Measurements from ENCODE around the gene NHSL2.

NHSL2 gene

DNA sequence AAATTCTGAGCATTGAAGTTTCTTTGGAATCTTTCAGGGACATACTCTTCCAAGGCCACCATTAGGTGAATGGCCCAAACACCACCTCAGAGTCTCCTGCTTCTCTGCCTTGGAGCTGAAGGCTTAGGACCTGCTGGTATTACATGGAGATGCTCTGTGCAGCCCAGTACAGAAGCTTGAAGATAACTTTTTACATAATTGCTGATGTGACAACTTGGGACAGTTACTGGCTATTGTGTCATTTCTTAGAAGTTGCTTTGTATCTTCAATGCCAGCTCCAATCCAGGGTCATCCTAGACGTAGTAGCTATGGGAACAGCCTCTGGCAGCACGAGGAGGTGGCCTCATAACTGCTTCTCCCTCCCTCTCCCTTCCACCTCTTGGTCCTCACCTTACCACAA is 160.6 kb downstream of the NHSL2 start:
- DNase-seq (ENCODE audit: low spot score): no peak

DNA sequence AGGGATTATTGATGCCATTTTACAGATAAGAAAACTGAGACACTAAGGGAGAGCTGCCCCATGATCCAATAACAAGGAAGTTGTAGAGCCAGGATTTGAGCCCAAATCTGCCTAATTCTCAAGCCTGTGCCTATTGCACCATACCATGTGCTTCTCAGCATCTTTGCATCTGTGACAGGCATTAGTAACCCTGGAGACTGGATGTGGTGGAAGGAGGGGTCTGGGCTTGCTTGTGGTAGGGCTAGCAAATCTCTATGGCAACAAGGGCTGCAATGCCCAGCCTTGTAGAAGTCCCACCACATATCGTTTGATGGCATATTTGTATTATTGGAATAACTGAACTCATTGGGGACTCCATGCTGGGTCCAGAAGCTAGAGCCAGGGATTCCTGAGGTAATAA is 163.0 kb downstream of the NHSL2 start:
- DNase-seq (ENCODE audit: low spot score): no peak

DNA sequence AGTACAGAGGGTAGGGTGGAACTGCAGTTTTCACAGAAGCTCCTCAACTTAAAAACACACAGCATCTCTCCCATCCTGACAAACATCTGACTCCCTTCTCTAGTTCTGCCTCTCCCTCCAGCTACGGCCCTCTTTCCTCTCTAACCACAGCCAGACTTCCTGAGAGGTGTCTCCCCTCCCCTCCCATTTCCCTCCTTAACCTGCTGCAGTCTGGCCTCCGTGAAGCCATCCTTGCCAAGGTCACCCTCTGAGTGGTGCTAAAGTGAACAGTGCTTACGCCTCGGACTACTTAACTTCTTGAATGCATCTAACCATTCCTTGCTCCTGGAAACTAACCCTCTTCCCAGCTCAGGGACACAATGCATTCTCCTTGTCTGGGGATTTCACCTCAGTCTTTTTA is 167.8 kb downstream of the NHSL2 start:
- DNase-seq (ENCODE audit: low spot score): no peak

DNA sequence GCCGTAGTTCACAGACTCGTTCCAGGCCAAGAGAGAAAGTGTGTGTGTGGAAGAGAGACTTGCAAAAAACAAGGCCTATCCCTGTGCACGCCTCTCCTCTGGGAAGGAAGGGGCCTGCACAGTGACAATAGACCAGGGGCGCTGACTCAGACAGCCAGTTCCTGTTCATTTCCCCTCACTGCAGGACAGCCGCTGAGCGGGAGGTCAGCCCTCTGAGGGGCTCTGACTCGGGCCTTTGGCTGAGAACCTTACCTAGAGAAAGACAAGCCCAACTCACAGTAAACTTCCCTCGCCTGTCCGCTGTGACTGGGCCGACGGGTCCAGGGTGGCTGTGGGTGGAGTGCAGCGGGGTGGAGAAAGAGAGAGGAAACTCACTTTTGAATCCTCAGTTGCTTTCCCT is 169.0 kb downstream of the NHSL2 start:
- DNase-seq (ENCODE audit: low spot score): no peak

DNA sequence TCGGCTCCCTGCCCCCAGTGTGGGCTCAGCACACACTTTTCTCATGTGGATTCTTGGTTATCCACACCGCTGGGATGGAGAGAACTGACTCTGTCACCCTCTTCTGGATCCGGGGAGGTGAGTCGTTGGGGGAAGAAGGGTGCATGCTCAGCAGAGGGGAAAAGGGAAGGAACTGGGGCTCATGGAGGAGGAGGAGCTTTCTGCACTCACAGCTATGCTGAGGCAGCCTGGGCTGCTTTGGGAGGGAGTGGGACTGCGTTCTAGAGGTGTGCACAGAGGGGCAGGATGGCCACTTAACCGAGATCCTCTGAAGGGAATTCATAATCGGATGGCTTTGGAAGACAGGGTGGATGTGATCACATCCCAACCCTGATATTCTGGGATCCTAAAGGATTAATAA is 169.5 kb downstream of the NHSL2 start:
- DNase-seq (ENCODE audit: low spot score): no peak

DNA sequence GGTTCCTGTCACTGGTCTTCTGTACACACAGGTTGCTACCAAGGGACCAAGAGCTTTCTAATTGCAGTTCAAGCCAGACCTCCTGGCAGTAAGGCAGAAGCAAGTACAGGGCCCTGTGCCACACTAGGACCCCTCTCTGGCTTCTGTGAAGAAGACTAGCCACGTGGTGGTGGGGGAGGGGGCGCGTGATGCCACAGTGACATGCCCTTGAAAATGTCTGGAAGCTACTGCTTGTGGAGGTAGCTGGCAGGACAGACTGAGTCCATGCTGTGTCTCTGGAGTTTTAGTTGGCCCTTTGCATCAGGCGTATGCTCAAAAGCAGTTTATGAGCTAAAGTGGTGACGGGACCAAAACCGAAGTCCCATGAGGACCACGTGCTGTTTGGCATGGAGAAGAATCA is 170.2 kb downstream of the NHSL2 start:
- DNase-seq (ENCODE audit: low spot score): no peak

DNA sequence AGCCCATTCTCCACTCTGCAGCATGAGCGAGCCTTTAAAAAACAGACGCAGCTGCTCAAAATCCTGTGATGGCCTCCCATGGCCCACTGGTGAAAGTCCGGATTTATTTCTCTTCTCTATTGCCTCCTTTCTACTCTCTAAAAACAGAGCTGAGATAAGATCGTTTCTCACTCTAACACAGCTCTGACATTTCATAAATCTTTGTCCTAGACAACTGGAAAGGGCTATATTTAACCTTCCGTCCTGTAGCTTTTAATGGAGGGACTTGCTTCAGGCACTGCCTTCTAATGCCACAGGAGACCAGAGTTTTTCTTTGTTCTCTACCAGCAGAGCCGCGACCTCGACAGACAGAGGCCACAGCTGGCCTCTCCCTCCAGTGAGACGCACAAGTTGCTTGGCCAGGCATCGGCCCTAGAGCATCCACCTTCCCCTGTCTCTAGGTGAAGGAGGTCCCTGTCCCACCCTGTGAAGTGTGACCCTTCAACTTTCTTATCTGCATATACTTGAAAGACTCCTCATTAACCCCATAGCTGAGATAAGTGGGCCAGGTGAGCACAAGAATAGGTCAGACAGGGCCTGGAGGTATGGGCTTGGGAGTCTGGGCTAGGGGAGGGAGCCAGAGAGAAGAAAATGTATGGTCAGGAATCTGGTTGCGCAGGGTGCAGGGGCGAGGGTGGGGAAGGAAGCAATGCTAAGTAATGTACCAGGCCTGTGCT is 171.1 kb downstream of the NHSL2 start:
- DNase-seq (ENCODE audit: low spot score): no peak

DNA sequence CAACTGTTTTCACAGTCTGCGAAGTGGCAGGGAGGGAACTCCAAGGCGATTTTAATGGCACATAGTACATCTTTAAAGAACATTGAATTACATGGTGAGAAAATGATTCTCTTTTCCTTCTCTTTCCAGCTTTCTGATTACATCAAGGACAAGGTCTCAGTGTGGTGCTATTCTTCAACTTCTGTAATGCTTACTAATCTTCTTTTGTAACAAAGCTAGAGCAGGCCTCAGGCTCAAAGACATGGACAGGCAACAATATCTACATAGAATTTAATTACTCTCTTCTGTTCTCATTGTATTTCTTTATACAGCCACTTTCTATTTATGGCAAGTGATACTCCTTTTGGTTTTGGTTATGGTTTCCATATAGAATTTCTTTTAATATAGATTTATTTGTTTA is 172.6 kb downstream of the NHSL2 start:
- DNase-seq (ENCODE audit: low spot score): no peak

DNA sequence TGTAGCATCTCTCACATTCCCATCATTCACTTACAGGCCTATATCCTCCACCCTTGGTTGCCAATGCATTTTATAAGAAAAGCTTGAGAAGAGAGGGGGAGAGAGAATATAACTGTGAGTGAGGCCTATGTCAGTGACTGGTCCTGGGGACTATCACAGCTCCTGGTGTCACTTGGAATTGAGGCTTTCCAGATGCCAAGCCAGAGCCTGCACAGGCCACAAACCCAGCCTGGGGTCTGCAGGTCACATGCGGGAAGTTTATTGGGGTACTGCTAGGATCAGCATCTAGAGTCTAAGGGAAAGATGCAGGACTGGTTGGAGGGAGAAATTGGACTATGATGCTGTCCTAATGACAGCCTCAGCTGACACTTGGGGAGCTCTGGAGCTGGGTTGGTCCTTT is 173.5 kb downstream of the NHSL2 start:
- no peak for DNase-seq (ENCODE audit: low spot score)

DNA sequence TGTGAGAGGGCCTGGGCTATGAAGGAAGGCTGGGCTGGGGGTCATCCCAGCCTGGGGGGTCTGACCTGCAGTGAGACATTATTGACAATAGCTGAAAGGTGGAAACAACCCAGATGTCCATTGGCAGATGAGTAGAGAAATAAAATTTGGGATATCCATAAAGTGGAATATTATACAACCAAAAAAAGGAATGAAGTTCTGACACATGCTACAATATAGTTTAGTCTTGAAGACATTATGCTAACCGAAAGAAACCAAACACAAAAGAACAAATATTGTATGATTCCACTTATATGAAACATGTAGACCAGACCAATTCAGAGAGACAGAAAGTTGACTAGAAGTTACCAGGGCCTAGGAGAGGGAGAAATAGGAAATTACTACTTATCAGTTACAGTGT is 176.3 kb downstream of the NHSL2 start:
- no peak for DNase-seq (ENCODE audit: low spot score)

DNA sequence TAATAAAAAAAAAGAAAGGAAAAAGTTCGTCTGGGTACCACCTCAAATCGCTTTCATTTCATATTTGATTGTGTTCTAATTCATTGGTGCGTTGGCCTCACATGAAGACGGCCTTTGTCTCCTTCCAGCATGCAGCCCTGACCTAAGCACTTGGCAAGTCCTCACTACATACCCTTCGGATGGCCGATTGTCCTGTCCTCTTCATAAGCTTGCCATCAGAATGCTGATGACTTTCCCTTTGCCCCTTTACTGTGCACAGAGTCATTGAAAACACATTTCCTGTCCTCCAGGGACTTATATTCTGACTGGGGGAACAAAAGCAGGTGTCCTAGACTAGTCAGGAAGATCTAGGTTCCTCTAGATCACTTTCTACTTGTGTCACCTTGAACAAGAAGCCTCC is 178.1 kb downstream of the NHSL2 start:
- no peak for DNase-seq (ENCODE audit: low spot score)

DNA sequence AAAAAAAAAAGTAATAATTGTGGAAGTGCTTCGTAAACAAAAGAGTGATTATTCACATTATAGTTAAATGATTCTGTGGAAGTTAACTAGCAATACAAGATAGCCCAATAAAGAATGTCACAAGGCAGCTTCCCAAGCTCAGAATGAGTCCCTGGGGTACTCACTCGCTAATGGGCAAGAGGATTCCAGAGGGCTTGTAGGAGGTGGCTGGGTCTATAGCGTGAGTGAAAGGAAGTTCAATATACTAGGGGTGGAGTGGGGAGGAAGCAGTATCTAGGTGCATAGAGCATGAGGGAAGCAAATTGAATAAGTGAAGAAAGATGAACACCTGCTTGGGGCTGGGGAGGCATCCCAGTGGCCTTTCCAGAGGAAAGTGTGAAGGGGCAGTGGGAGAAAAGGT is 178.6 kb downstream of the NHSL2 start:
- DNase-seq (ENCODE audit: low spot score): no peak

DNA sequence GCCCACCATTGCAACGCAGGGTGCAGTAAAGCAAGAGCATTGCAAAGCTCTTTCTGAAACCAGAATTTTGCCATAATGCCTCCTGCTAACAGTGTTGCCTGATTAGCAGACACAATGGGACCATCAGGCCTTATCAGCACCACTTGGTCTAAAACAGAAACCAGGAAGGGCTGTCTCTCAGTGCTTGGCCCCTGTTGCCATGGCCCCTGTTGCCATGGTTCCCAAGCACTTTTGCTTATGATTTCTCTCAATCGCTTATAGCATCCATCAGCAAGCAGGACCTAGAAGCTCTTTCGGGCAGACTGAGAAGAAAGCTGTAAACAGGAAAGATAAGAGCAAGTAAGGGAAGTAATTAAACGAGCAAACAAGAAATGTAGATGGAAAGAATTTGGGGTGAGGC is 184.2 kb downstream of the NHSL2 start:
- peak; percentile 35 for DNase-seq (ENCODE audit: low spot score)

DNA sequence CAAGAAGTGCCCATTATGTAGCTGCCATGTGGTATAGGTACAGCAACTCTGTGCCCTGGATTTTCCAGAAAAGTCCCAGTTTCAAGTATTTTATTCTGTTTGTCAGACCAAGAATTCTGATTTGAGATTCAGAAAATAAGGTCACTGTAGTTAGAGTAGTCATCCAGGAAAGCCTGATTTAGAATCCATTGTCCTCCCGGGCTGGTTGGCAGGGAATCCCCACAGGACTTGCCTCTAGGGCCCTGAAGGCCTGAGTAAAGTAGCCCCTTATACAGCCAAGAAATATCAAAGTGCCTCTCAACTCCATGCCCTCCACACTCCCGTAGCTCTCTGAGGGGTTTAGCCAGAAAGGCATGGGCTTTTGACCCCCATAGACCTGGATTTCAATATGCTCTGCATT is 184.7 kb downstream of the NHSL2 start:
- DNase-seq (ENCODE audit: low spot score): no peak

DNA sequence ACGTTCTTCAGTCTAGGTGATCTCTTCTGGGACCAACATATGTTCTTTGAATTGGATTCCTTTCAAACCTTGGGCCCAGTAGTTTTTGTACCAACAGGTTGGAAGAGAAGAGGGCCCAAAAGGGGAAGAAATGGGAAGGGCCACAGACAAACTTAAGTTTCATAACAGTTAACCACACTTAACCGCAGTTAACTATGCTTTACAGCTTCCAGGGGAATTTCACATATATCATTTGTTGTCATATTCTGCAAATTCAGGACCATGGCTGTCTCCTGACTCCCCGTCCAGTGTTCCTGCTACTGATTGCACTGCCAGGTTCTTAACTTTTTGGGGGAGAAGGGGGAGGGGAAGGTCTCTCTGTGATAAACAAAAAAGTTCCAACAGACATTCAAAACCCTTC is 186.5 kb downstream of the NHSL2 start:
- DNase-seq (ENCODE audit: low spot score): no peak

DNA sequence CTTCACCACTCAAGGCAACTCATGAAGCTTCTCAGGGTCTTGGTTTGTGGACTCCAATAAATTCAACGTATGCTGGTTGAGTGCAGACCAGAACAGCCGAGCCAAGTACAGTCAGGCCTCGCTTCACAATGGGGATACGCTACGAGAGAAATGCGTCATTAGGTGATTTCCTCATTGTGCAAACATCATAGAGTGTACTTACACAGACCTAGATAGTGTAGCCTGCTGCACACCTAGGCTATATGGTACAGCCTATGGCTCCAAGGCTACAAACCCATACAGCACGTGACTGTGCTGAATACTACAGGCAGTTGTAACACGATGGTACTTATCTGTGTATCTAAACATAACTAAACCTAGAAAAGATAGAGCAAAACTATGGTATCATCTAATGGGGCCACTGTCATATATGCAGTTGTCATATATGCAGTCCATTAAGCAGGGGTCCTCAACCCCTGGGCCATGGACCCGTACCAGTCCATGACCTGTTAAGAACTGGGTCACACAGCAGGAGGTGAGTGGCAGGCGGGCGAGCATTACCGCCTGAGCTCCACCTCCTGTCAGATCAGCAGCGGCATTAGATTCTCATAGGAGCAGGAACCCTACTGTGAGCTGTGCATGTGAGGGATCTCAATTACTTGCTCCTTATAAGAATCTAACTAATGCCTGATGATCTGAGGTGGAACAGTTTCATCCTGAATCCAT is 189.6 kb downstream of the NHSL2 start:
- DNase-seq (ENCODE audit: low spot score): no peak

DNA sequence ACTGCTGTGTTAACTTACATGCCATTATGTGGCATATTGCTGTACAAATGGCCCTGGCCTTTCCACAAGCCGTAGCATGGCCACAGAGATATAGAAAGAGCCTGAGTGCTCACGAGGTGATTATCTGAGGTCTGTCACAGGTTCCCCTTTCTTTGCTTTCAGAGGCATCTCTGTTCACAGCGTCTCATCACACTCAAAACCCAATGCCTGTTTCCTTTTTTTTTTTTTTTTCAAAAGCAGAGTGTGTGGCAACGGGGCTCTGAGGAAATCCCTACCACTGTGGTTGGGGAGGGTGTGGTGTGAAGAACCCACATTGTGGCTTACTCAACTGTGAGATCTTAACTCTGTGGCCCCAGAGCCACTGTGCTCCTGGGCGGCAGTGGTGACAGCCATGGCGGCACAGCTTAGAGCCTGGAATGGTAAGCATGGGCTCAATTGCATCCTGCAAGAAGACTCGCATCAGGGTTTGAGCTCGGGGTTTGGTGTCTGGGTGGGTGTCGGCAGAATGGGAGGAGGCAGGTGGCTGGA is 190.2 kb downstream of the NHSL2 start:
- DNase-seq (ENCODE audit: low spot score): no peak

DNA sequence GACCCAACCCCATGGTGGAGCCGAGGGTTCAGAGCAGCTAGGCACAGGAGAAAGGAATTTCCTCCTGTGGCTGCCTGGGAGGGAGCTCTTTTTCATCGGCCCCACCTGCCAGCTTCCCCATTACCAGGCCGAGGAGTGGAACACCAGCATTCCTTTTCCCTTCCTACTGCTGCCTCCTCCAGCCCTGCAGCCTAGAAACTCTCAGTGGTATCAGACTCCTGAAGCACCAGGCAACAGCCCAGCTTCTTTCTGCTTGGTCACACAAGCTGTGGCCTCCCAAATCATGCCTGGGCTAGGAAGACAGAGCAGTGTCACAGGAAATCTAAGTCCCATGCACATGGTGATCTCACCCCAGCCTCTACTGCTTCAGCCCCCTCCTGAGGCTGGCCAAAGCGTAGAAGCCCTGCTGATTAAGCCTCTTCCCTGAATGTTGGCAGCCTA is 191.0 kb downstream of the NHSL2 start:
- DNase-seq (ENCODE audit: low spot score): no peak

DNA sequence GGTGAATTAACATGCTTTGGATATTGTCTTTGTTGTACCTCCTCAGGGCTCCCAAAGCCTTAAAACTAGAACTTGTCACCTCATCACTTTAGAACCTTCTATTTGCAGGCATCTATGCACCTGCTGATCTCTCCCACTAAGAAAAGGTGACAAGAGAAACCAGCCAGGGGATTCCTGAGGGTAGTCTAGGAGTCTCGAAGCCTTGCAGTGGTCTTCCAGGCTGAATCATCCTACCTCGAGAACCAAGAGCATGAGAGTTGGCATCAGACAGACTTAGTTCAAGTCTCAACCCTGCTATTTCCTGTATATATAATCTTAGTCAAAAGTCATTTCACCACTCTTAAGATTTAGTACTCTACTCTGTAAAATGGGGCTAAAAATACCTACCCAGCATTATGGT is 191.5 kb downstream of the NHSL2 start:
- no peak for DNase-seq (ENCODE audit: low spot score)

DNA sequence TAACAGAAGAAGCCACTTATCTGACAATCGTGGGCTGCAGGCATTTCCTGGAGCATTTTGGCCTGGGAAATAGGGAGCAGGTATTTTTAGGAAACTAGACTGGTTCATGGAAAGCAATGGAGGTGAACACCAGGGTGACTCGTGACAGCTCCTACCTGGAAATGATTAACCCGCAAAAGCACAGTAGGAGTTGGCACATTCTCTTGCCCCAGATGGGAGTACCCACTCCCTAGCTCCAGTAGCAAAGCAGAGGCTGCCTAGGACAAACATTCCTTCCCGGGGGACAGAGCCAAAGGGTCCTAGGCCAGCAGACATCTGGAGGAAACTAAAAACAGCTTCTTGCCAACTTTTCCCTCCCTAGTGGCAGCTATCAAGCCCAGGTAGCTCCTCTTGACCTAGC is 192.1 kb downstream of the NHSL2 start:
- no peak for DNase-seq (ENCODE audit: low spot score)

DNA sequence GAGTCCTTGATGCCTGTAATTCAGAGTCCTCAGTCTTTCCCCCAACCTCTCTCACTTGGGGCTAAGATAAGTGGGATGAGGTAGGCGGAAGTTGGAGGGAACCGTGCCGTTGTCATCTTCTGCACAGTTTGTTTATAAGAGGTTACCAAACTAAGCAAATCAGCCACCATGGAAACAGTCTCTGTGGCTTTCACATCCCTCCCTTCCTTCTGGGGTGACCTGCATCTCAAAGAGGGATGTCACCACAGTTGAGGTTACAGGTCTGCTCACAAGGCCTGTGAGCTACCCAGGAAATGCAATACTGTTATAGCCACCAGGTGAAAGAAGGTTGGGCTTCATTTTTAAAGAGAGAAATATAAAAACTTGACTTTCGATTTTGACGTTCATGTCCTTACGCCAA is 194.8 kb downstream of the NHSL2 start:
- DNase-seq (ENCODE audit: low spot score): no peak

DNA sequence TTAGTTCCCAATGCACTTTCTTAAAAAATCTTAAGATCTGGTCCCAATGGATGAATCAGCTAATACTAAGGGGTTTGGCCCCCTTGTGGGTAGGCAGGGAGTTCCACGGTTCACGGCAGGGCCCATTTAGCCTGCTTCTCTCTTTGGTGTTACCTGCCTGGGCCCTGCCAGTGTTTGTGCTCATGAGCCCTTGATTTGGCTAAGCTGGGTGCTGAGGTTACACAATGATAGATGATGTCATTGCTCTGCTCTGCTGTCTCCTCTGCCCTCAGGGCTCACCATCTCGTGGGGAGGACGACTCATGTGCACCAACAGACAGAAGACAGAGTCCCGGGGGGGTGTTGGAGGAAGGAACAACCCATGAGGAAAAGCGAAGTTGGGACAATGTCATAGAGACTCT is 196.7 kb downstream of the NHSL2 start:
- DNase-seq (ENCODE audit: low spot score): no peak

DNA sequence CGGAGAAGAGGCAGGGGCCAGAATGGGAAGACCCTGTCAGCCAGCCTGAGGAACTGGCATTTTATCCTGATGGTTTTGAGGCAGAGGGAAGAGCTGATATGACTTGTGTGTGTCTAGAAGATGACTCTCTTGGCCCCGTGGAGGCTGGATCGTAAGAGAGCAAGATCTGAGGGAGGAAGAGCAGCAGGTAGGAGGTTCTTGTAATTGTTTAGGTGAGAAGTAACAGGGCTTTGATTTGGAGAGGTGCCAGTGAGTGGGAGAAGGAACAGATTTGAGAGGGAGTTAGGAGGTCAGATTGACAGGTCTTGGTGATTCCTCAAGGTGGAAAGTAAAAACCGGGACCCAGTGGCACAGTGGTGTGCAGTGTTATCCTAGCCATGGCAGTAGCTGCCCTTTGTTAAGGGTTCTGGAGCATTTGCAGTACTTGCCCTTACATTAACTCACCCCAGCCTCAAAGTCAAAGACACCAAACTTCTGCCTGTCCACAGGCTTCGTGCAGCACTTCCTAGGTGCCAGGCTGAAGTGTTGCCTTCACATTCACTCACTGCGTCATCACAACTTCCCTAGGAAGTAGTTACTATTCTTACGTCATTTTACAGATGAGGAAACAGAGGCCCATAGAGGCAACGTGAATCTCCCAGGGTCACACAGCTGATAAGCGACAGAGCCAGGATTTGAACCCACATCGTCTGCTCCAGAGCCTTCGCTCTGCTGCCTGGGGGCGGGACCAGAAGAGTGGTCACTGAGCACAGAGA is 197.4 kb downstream of the NHSL2 start:
- no peak for DNase-seq (ENCODE audit: low spot score)
